ENCODE data around the gene CHL1.

DNA sequence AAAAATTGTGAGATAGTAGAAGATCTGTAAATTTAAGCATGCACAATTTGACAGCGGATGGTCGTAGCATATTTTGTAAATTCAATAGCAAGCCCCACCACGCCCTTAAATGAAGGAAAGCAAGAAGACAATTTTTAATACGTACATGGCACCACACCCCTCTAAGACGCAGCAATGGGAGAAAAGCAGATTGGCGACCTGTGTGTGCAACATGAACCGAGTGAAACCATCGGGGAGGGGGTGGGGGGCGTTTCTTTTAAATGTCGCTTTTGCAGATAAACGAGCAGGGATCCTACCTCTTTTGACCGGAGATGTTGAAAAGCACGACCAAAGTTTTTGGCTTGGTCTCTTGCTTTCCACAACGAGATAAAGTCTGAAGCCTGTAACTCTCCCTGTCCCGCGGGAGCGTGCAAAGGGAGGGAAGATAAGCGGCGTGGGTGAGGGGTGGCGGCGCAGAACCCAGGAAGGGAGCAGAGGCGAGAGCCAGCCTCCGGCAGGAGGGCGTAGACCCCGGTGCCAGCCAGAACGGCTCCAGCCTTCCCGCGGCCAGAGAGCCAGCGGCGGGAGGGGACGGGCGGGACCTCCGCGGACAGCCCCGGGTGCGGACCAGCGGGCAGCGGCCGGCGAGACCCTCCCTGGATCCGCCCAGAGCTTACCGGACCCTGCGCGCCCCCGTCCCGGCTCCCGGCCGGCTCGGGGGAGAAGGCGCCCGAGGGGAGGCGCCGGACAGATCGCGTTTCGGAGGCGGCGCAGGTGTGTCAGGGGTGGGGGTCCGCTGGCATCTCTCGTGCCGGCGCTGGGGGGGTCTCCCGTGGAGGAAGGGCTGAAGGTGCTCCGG lies at the start of gene CHL1:
- no peak for TF ChIP-seq POLR2A (IDR thresholded peaks at IDR 0.05; ENCODE audit: extremely low read depth, insufficient read length)
- TF ChIP-seq, protein P1, sequence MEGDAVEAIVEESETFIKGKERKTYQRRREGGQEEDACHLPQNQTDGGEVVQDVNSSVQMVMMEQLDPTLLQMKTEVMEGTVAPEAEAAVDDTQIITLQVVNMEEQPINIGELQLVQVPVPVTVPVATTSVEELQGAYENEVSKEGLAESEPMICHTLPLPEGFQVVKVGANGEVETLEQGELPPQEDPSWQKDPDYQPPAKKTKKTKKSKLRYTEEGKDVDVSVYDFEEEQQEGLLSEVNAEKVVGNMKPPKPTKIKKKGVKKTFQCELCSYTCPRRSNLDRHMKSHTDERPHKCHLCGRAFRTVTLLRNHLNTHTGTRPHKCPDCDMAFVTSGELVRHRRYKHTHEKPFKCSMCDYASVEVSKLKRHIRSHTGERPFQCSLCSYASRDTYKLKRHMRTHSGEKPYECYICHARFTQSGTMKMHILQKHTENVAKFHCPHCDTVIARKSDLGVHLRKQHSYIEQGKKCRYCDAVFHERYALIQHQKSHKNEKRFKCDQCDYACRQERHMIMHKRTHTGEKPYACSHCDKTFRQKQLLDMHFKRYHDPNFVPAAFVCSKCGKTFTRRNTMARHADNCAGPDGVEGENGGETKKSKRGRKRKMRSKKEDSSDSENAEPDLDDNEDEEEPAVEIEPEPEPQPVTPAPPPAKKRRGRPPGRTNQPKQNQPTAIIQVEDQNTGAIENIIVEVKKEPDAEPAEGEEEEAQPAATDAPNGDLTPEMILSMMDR (IDR thresholded peaks at IDR 0.05; ENCODE audit: low read depth, low read length), result no peak
- TF ChIP-seq, protein P2, sequence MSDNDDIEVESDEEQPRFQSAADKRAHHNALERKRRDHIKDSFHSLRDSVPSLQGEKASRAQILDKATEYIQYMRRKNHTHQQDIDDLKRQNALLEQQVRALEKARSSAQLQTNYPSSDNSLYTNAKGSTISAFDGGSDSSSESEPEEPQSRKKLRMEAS (IDR thresholded peaks at IDR 0.05; ENCODE audit: low read depth, low read length), result no peak

All from NB4 (cell line).